Measurements from ENCODE around the gene LRRFIP2. TPM values are rescaled to one million over a fixed set of nuclear protein-coding genes. Genes with fewer than 3 reads are reported as not detected.

The LRRFIP2 gene
- total and polyA plus RNA-seq, 2 of the 4 experiments (the other 2 are of a cell fraction), result 20.6 to 31.0 TPM

DNA sequence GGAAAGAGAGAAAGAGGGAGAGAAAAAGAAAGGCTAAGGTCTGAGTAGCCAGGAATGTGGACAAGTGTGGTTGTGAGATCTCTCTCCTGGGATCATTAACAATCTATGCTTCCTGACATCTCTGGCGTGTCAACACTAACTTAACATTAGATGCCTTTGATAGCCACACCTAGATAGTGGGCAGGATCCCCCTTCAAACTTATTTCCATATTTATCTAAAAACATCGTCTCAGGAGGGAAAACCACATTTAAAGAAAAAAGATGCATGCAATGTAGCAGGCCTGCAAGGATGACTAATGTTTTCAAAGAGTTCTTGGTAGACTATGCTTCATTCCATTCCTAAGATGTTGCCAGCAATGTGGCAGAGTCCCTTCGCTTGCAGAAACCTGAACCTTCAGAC lies 100.2 kb downstream of the LRRFIP2 start:
- Histone ChIP-seq H4K5ac (ENCODE audit: low read depth, low read length) (peak overlapping the region; percentile 85; the same call in 1 of the 2 replicates), H3K4ac (ENCODE audit: low read depth, low read length) (no peak overlapping the region), H3K56ac (ENCODE audit: extremely low read depth, insufficient read depth, low read length) (no peak overlapping the region), H3K9me1 (ENCODE audit: insufficient read depth, low read length) (peaks cover 4% of the 10 kb centered on the region; the same call in 1 of the 2 replicates), H3K36me3 (ENCODE audit: control insufficient read depth, insufficient read depth, low read length) (peaks cover 8% of the 10 kb centered on the region), H3K4me1 (ENCODE audit: control insufficient read depth, insufficient read depth, low read length) (peaks cover 11% of the 10 kb centered on the region), H2AK9ac (replicated peaks; ENCODE audit: low read depth, low read length, poor library complexity) (no peak overlapping the region), H2BK120ac (ENCODE audit: low read depth, low read length) (peak overlapping the region; percentile 75), H3K4me2 (ENCODE audit: low read depth, low read length) (peak overlapping the region; percentile 80; the same call in 1 of the 2 replicates), H3K9ac (ENCODE audit: low read depth, low read length) (no peak overlapping the region), H2BK5ac (ENCODE audit: low read depth, low read length, poor library complexity, severe bottlenecking) (peak overlapping the region; percentile 90), H3K79me1 (ENCODE audit: low read depth in 1 of 2, low read length in 2 of 2) (peaks cover 8 to 11% of the 10 kb centered on the region in 2 experiments; a peak in 2 of 4 replicates), H2AK5ac (ENCODE audit: low read depth, low read length) (0 out of 2 replicates have a peak overlapping the region, but pooled peaks have one; percentile 22), H2AFZ (replicated peaks; ENCODE audit: low read length, poor library complexity) (no peak overlapping the region), H3K27me3 (ENCODE audit: control insufficient read depth, insufficient read depth, low read length) (no peaks in the 10 kb centered on the region), H4K20me1 (ENCODE audit: insufficient read depth, low read length) (no peaks in the 10 kb centered on the region; the same call in 1 of the 2 replicates), H3K9me3 (ENCODE audit: control insufficient read depth, insufficient read depth, low read length) (no peaks in the 10 kb centered on the region), H3K27ac (ENCODE audit: insufficient read depth, low read length) (peak overlapping the region; percentile 63; the same call in 1 of the 2 replicates), H3K18ac (ENCODE audit: low read depth, low read length) (peak overlapping the region; percentile 88; the same call in 1 of the 2 replicates), H4K91ac (ENCODE audit: insufficient read depth, low read depth, low read length) (no peak overlapping the region), H3K23ac (ENCODE audit: low read depth, low read length) (peak overlapping the region; percentile 26; the same call in 1 of the 2 replicates), H2BK15ac (ENCODE audit: low read depth, low read length) (peak overlapping the region; percentile 6; the same call in 1 of the 3 replicates), H3K14ac (replicated peaks; ENCODE audit: low read depth, low read length) (0 out of 2 replicates have a peak overlapping the region, but pooled peaks have one; percentile 27), H3K4me3 (ENCODE audit: insufficient read depth, low read depth, low read length) (no peak overlapping the region), H2BK20ac (ENCODE audit: low read depth, low read length) (peak overlapping the region; percentile 54; the same call in 1 of the 2 replicates), H4K8ac (ENCODE audit: low read depth in 2 of 2, low read length in 2 of 2) (peak overlapping the region in 1 of 2 experiments; percentile 60; a peak in 2 of 4 replicates)
- CTCF ChIA-PET, result no interaction called here
- POLR2A ChIA-PET (ENCODE audit: unreplicated experiment), result no interaction called here
- no CpG with 5 or more reads among the region's 3 CpGs for WGBS, 2 experiments (ENCODE audit: extremely low coverage in 2 of 2, insufficient read length in 1 of 2)
- ATAC-seq (ENCODE audit: low read depth) (peak; percentile 82), DNase-seq (peak; percentile 79)
- TF ChIP-seq NFE2L2 (IDR thresholded peaks at IDR 0.05; ENCODE audit: low read depth, low read length), result no peak
- TF ChIP-seq CEBPB (IDR thresholded peaks at IDR 0.05; ENCODE audit: low read depth, low read length), result no peak
- no peak for TF ChIP-seq POLR2A (IDR thresholded peaks at IDR 0.05; ENCODE audit: low read depth, low read length)
- 0 out of 2 replicates have a peak, but pooled peaks have one; percentile 6 for TF ChIP-seq RAD21 (IDR thresholded peaks at IDR 0.05; ENCODE audit: low read length)
- BruUV-seq (replicated peaks), result no TSS peak
- intact Hi-C loops (cut with micrococcal nuclease) (loop anchor here (2.0 to 5.0 kb wide), 2 partner anchors 17 to 38 kb away; no protein-coding TSS in a partner anchor), in situ Hi-C loops (cut with MboI; ENCODE audit: low sequenced_read_pairs) (no loop called here), dilution Hi-C loops (cut with HindIII; ENCODE audit: low sequenced_read_pairs, unreplicated experiment) (no loop called here)

All from IMR-90 (cell line).